ENCODE data around the gene GET4.

The GET4 gene

DNA sequence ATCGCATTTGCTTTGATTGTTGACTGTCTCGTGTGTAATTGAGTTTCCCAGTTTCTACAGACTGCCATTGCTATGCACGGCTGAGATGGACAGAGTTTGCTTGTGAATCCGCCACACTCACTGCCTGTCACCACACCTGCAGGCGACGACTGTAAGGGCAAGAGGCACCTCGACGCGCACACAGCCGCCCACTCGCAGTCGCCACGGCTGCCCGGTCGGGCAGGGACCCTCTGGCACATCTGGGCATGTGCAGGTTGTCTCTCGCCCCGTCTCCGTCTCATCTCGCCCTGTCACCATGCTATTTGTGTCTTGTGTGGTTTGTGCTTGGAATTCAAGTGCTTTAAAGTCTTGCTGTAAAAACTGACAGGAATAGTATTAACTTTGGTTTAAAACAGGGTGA lies 26.6 kb upstream of the GET4 start:
- TF ChIP-seq, protein P1, sequence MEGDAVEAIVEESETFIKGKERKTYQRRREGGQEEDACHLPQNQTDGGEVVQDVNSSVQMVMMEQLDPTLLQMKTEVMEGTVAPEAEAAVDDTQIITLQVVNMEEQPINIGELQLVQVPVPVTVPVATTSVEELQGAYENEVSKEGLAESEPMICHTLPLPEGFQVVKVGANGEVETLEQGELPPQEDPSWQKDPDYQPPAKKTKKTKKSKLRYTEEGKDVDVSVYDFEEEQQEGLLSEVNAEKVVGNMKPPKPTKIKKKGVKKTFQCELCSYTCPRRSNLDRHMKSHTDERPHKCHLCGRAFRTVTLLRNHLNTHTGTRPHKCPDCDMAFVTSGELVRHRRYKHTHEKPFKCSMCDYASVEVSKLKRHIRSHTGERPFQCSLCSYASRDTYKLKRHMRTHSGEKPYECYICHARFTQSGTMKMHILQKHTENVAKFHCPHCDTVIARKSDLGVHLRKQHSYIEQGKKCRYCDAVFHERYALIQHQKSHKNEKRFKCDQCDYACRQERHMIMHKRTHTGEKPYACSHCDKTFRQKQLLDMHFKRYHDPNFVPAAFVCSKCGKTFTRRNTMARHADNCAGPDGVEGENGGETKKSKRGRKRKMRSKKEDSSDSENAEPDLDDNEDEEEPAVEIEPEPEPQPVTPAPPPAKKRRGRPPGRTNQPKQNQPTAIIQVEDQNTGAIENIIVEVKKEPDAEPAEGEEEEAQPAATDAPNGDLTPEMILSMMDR (IDR thresholded peaks at IDR 0.05) = no peak

- TF ChIP-seq, protein P1 (IDR thresholded peaks at IDR 0.05) = no peak
These were observed 25.1 kb upstream of the GET4 start for GRCh38 chr7:851204-851603.

GRCh38 chr7:853366-854117 lies 22.8 kb upstream of the GET4 start:
- TF ChIP-seq, protein P1 (IDR thresholded peaks at IDR 0.05) = no peak

- TF ChIP-seq, protein P1 (IDR thresholded peaks at IDR 0.05) = no peak
These were observed 22.1 kb upstream of the GET4 start for GRCh38 chr7:854118-854775.

DNA sequence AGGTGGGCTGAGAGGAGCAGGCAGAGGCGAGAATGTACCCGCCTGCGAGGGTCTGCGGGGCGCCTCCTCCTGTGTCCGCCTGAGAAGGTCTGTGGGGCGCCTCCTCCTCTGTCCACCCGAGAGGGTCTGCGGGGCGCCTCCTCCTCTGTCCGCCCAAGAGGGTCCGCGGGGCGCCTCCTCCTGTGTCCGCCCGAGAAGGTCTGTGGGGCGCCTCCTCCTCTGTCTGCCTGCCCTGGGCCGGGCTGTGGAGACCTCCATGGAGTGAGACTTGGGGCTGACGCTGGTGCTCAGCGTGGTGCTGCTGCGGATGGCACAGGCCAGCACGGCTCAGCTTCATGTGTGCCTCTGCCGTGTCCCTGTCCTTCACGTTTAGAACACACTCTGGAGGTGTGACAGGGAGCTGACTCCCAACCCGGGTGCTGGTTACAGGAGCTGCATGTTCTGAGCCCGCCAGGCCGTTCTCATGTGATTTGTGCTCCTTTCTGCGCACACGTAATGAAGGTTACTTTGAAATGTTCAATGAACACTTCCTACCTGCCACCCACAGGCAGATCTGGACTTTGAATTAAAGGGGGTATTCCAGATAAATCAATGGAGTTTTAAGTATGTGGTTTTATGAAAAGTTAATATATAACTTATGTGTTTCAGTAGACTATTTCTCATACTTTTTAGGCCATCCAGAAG lies 20.5 kb upstream of the GET4 start:
- TF ChIP-seq, protein P1 (IDR thresholded peaks at IDR 0.05) = no peak

DNA sequence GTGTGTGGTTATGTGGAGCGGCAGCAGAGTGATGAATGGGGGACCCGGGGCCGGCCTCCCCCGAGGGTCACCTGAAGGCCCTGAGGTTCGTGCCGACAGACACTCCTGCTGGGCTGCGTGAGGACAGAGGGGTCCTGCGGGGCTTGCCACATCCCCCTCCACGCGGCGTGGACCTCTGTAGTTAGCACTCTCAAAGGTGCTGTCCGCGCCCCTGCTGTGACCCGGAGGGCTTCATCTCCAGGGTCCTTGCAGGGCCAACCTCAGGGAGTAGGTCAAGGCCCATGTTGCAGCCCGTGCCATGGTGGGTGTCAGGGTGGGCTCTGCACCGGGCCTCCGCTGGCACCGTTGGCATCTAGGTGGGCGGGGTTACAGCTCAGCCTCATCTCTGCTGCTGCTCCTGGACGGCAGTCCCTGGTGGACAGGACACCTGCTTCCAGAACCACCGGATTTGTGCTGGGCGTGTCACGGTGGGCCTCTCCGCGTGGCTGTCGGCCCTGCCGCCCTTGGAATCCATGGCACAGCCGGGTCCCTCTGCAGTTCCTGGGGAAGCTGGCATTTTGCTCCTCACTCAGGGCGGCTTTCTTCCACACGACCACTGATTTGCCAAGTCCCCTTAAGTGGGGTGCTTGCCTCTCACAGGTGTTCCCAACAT lies 19.8 kb upstream of the GET4 start:
- TF ChIP-seq, protein P1 (IDR thresholded peaks at IDR 0.05) = no peak

DNA sequence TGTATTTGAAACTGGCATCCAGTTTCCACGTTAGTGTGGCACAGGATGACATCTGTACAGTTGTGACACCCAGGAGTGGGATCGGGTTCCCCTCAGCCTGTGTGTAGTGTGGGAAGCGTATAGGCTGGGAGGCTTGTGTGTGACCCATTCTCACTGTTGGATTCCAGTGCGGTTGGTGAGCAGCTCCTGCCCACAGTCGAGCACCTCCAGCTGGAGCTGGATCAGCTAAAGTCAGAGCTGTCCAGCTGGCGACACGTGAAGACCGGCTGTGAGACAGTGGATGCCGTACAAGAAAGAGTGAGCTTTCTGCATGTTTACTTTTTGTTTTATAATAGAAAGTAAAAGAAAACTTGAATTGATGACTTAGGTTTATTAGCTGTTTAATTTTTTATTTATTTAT lies 18.7 kb upstream of the GET4 start:
- TF ChIP-seq, protein P1 (IDR thresholded peaks at IDR 0.05) = no peak

All from LNCAP (cell line).